HG03135 (cell line): ENCODE data around the gene PTN.
"Not testable (repeated sequence)": the region's sequence is repeated elsewhere in the genome, so short reads cannot be mapped to it uniquely, and the experiment has no call there.

Source experiments
- ATAC-seq: cut with Tn5 transposase; IDR thresholded peaks from one replicate; pipeline ENCODE4 v1.9.1; 2021; ENCODE audit warnings: mild to moderate bottlenecking, moderate library complexity; ENCODE audit not compliant: unreplicated experiment

PTN gene

GRCh38 chr7:137268001-137268865 lies 75.3 kb downstream of the PTN start:
- ATAC-seq = not testable (repeated sequence)

- no peak for ATAC-seq
Observed at GRCh38 chr7:137266764-137267163, 76.8 kb downstream of the PTN start.

- ATAC-seq = not testable (repeated sequence)
Observed at GRCh38 chr7:137265480-137265879, 78.1 kb downstream of the PTN start.

GRCh38 chr7:137262599-137262998 lies 80.9 kb downstream of the PTN start:
- ATAC-seq = no peak

GRCh38 chr7:137258552-137258951 lies 85.0 kb downstream of the PTN start:
- ATAC-seq = no peak

GRCh38 chr7:137254766-137255165 lies 88.8 kb downstream of the PTN start:
- no peak for ATAC-seq

GRCh38 chr7:137245890-137246289 lies 97.6 kb downstream of the PTN start:
- ATAC-seq = no peak

GRCh38 chr7:137245186-137245585 lies 98.3 kb downstream of the PTN start:
- no peak for ATAC-seq

- ATAC-seq = no peak
Observed at GRCh38 chr7:137243741-137244140, 99.8 kb downstream of the PTN start.

GRCh38 chr7:137242616-137243015 lies 100.9 kb downstream of the PTN start:
- ATAC-seq = no peak

- no peak for ATAC-seq
Observed at GRCh38 chr7:137241655-137242360, 101.7 kb downstream of the PTN start.

- ATAC-seq = not testable (repeated sequence)
Observed at GRCh38 chr7:137239186-137239585, 104.3 kb downstream of the PTN start.

- no peak for ATAC-seq
Observed at GRCh38 chr7:137235434-137235833, 108.1 kb downstream of the PTN start.

GRCh38 chr7:137231167-137231566 lies 112.4 kb downstream of the PTN start:
- no peak for ATAC-seq

- ATAC-seq = no peak
Observed at GRCh38 chr7:137221467-137221866, 122.1 kb downstream of the PTN start.

- ATAC-seq = no peak
Observed at GRCh38 chr7:137213744-137214143, 129.8 kb downstream of the PTN start.

- no peak for ATAC-seq
Observed at GRCh38 chr7:137209151-137209817, 134.2 kb downstream of the PTN start.

- ATAC-seq = no peak
Observed at GRCh38 chr7:137206770-137207169, 136.8 kb downstream of the PTN start.

- no peak for ATAC-seq
Observed at GRCh38 chr7:137204246-137204645, 139.3 kb downstream of the PTN start.

- no peak for ATAC-seq
Observed at GRCh38 chr7:137203351-137203750, 140.2 kb downstream of the PTN start.

GRCh38 chr7:137196648-137197047 lies 146.9 kb downstream of the PTN start:
- no peak for ATAC-seq

- no peak for ATAC-seq
Observed at GRCh38 chr7:137195996-137196395, 147.5 kb downstream of the PTN start.
